Stimulated activated naive B cell treated with anti-CD40 and anti-IgM and Interleukin-4, amounts not matched to agents 10 μg/mL and 1 μg/mL and 100 μg/mL, for 72 hours (primary cell): ENCODE results near the gene CTAG1B.
"Not testable (repeated sequence)": the region's sequence is repeated elsewhere in the genome, so short reads cannot be mapped to it uniquely, and the experiment has no call there.

Experiments
- ATAC-seq, 2 donors: fragments of 150-1000 bp; cut with Tn5 transposase; replicated peaks; 2 replicates each; pipeline ENCODE4 v1.10.0; 2021; ENCODE audit warnings: moderate library complexity in 1 of 2
- DNase-seq: peaks from one replicate; pipeline ENCODE4 v3.0.0; 2021
- H3K27ac Mint-ChIP-seq: one replicate; pipeline ENCODE4 v1.8.0; 2022; ENCODE audit warnings: mild to moderate bottlenecking, mixed read lengths
- H3K27me3 Mint-ChIP-seq, 2 donors: one replicate each; pipeline ENCODE4 v1.8.0; 2022; ENCODE audit warnings: mixed read lengths in 2 of 2
- H3K36me3 Mint-ChIP-seq, 2 donors: one replicate each; pipeline ENCODE4 v1.8.0; 2022; ENCODE audit warnings: mixed read lengths in 2 of 2, mild to moderate bottlenecking in 1 of 2
- H3K4me1 Mint-ChIP-seq, 2 donors: one replicate each; pipeline ENCODE4 v1.8.0; 2022; ENCODE audit warnings: mixed read lengths in 2 of 2, mild to moderate bottlenecking in 1 of 2
- H3K4me3 Mint-ChIP-seq, 2 donors: one replicate each; pipeline ENCODE4 v1.8.0; 2022; ENCODE audit warnings: mild to moderate bottlenecking in 2 of 2, mixed read lengths in 2 of 2, moderate library complexity in 1 of 2
- H3K9me3 Mint-ChIP-seq, 2 donors: one replicate each; pipeline ENCODE4 v1.8.0; 2022; ENCODE audit warnings: mixed read lengths in 2 of 2, mild to moderate bottlenecking in 1 of 2

Gene CTAG1B

GRCh38 chrX:154584585-154585183 lies 34.4 kb downstream of the CTAG1B start, which contains the start of gene CTAG1A:
CTAG1A (plus strand) TSS chrX:154585133; CDS start chrX:154585207, 74 bp downstream.
- not testable (repeated sequence) for H3K9me3 Mint-ChIP-seq, DNase-seq, H3K4me1 Mint-ChIP-seq, H3K27me3 Mint-ChIP-seq, H3K4me3 Mint-ChIP-seq, H3K27ac Mint-ChIP-seq, ATAC-seq, H3K36me3 Mint-ChIP-seq

GRCh38 chrX:154582994-154583393 lies 36.1 kb downstream of the CTAG1B start:
- not testable (repeated sequence) for H3K36me3 Mint-ChIP-seq, H3K9me3 Mint-ChIP-seq, H3K27me3 Mint-ChIP-seq, H3K4me3 Mint-ChIP-seq, H3K4me1 Mint-ChIP-seq, H3K27ac Mint-ChIP-seq, DNase-seq
- ATAC-seq = peak in 1 of 2 donors; percentile 45

GRCh38 chrX:154575076-154575475 lies 44.0 kb downstream of the CTAG1B start:
- not testable (repeated sequence) for H3K9me3 Mint-ChIP-seq, DNase-seq, H3K27ac Mint-ChIP-seq, H3K4me1 Mint-ChIP-seq, H3K27me3 Mint-ChIP-seq, H3K36me3 Mint-ChIP-seq, H3K4me3 Mint-ChIP-seq
- peak; percentile 68 to 80 for ATAC-seq

- ATAC-seq, H3K27ac Mint-ChIP-seq, H3K4me1 Mint-ChIP-seq: not testable (repeated sequence)
These were observed 46.0 kb downstream of the CTAG1B start for GRCh38 chrX:154573061-154573460.

GRCh38 chrX:154570361-154570760 lies 48.7 kb downstream of the CTAG1B start:
- ATAC-seq, H3K9me3 Mint-ChIP-seq, H3K27me3 Mint-ChIP-seq, DNase-seq, H3K4me1 Mint-ChIP-seq, H3K4me3 Mint-ChIP-seq, H3K27ac Mint-ChIP-seq, H3K36me3 Mint-ChIP-seq: not testable (repeated sequence)

More at GRCh38 chrX:154573061-154573460, 46.0 kb downstream of the CTAG1B start:
- DNase-seq, H3K36me3 Mint-ChIP-seq, H3K4me3 Mint-ChIP-seq, H3K9me3 Mint-ChIP-seq, H3K27me3 Mint-ChIP-seq: not testable (repeated sequence)
